GM18526 (cell line): Measurements from ENCODE around the gene PCNX1.

Experiments
- POLR2A ChIP-seq: IDR thresholded peaks from 3 replicates; pipeline ENCODE4 v1.6.1; 2011; ENCODE audit not compliant: insufficient read length; ENCODE audit errors: extremely low read depth

Gene PCNX1

GRCh38 chr14:70934502-70935134 lies 27.4 kb downstream of the PCNX1 start:
- no peak for TF ChIP-seq POLR2A

GRCh38 chr14:70935135-70935534 lies 27.9 kb downstream of the PCNX1 start:
- TF ChIP-seq POLR2A: no peak

- TF ChIP-seq POLR2A: no peak
Observed at GRCh38 chr14:70942342-70942706, 35.1 kb downstream of the PCNX1 start.

GRCh38 chr14:70943838-70944237 lies 36.6 kb downstream of the PCNX1 start:
- TF ChIP-seq POLR2A: no peak

GRCh38 chr14:70947739-70948138 lies 40.5 kb downstream of the PCNX1 start:
- no peak for TF ChIP-seq POLR2A

- TF ChIP-seq POLR2A: no peak
Observed at GRCh38 chr14:70952485-70952884, 45.2 kb downstream of the PCNX1 start.

GRCh38 chr14:70954068-70954467 lies 46.8 kb downstream of the PCNX1 start:
- TF ChIP-seq POLR2A: no peak

GRCh38 chr14:70955543-70956480 lies 48.6 kb downstream of the PCNX1 start:
- TF ChIP-seq POLR2A: no peak

GRCh38 chr14:70956511-70956910 lies 49.3 kb downstream of the PCNX1 start:
- no peak for TF ChIP-seq POLR2A

GRCh38 chr14:70957710-70958109 lies 50.5 kb downstream of the PCNX1 start:
- TF ChIP-seq POLR2A: no peak

- no peak for TF ChIP-seq POLR2A
Observed at GRCh38 chr14:70962935-70963334, 55.7 kb downstream of the PCNX1 start.

GRCh38 chr14:70964492-70964891 lies 57.2 kb downstream of the PCNX1 start:
- TF ChIP-seq POLR2A: no peak

- TF ChIP-seq POLR2A: no peak
Observed at GRCh38 chr14:70971560-70971959, 64.3 kb downstream of the PCNX1 start.

GRCh38 chr14:70972107-70972976 lies 65.1 kb downstream of the PCNX1 start:
- no peak for TF ChIP-seq POLR2A

- TF ChIP-seq POLR2A: no peak
Observed at GRCh38 chr14:70976591-70976990, 69.3 kb downstream of the PCNX1 start.
